Measurements from ENCODE around the gene LRMDA. TPM values are rescaled to one million over a fixed set of nuclear protein-coding genes. Genes with fewer than 3 reads are reported as not detected.

LRMDA gene
- total RNA-seq, 3 donors from 2014 or later (not counting 1 experiment from before 2014, with no cell fraction given) = 1.4 to 2.4 (median 2.1) TPM

- H3K9me3 Mint-ChIP-seq = peaks cover 0 to 2% of the 10 kb centered on the region in 2 donors
- 88% methylated on average over 6 of the region's 6 CpGs for WGBS (ENCODE audit: insufficient coverage)
- Histone ChIP-seq H3K27ac (ENCODE audit: low read length) (no peak overlapping the region), H3K36me3 (ENCODE audit: control insufficient read depth, insufficient read depth, low read length) (no peaks in the 10 kb centered on the region), H3K4me1 (ENCODE audit: control insufficient read depth, insufficient read depth, low read length) (no peaks in the 10 kb centered on the region), H3K4me3 (ENCODE audit: low read length) (no peak overlapping the region), H3K9me3 (ENCODE audit: control insufficient read depth, insufficient read depth, low read length) (no peaks in the 10 kb centered on the region), H3K27me3 (ENCODE audit: control insufficient read depth, insufficient read depth, low read length) (no peaks in the 10 kb centered on the region)
- peaks cover 5 to 39% of the 10 kb centered on the region in 2 donors for H3K27me3 Mint-ChIP-seq (ENCODE audit: low read depth in 2 of 2)
- ATAC-seq (no peak), DNase-seq (no peak)
- H3K4me3 Mint-ChIP-seq = no peak overlapping the region
- TF ChIP-seq CTCF (IDR thresholded peaks at IDR 0.05) = no peak
- intact Hi-C loops (cut with micrococcal nuclease) = no loop called here
- H3K36me3 Mint-ChIP-seq = no peaks in the 10 kb centered on the region
- H3K27ac Mint-ChIP-seq = no peak overlapping the region
- H3K4me1 Mint-ChIP-seq = no peaks in the 10 kb centered on the region
Observed at GRCh38 chr10:75658915-75659314, 227.5 kb downstream of the LRMDA start.

- H3K27me3 ChIP-seq (ENCODE audit: control insufficient read depth, insufficient read depth, low read length) = no peaks in the 10 kb centered on the region
- DNase-seq (no peak), ATAC-seq (no peak)
- Mint-ChIP-seq H3K36me3 (no peaks in the 10 kb centered on the region), H3K27me3 (ENCODE audit: low read depth in 2 of 2) (peaks cover 10 to 40% of the 10 kb centered on the region in 2 donors), H3K27ac (no peak overlapping the region), H3K9me3 (peaks cover 0 to 2% of the 10 kb centered on the region in 2 donors), H3K4me3 (no peak overlapping the region), H3K4me1 (no peaks in the 10 kb centered on the region)
- H3K4me1 ChIP-seq (ENCODE audit: control insufficient read depth, insufficient read depth, low read length) = no peaks in the 10 kb centered on the region
- H3K27ac ChIP-seq (ENCODE audit: low read length) = no peak overlapping the region
- 51% methylated on average over 7 of the region's 7 CpGs for WGBS (ENCODE audit: insufficient coverage)
- no peaks in the 10 kb centered on the region for H3K36me3 ChIP-seq (ENCODE audit: control insufficient read depth, insufficient read depth, low read length)
- H3K4me3 ChIP-seq (ENCODE audit: low read length) = no peak overlapping the region
- no peaks in the 10 kb centered on the region for H3K9me3 ChIP-seq (ENCODE audit: control insufficient read depth, insufficient read depth, low read length)
- intact Hi-C loops (cut with micrococcal nuclease) = no loop called here
- TF ChIP-seq CTCF (IDR thresholded peaks at IDR 0.05) = no peak
Observed at GRCh38 chr10:75660823-75661222, 229.4 kb downstream of the LRMDA start.

- no peaks in the 10 kb centered on the region for H3K4me1 Mint-ChIP-seq
- H3K27me3 Mint-ChIP-seq (ENCODE audit: low read depth in 2 of 2) = peaks cover 8 to 31% of the 10 kb centered on the region in 2 donors
- H3K9me3 ChIP-seq (ENCODE audit: control insufficient read depth, insufficient read depth, low read length) = no peaks in the 10 kb centered on the region
- no peaks in the 10 kb centered on the region for H3K27me3 ChIP-seq (ENCODE audit: control insufficient read depth, insufficient read depth, low read length)
- H3K4me3 Mint-ChIP-seq = no peak overlapping the region
- DNase-seq (no peak), ATAC-seq (no peak)
- 67% methylated on average over 3 of the region's 3 CpGs for WGBS (ENCODE audit: insufficient coverage)
- H3K4me1 ChIP-seq (ENCODE audit: control insufficient read depth, insufficient read depth, low read length) = no peaks in the 10 kb centered on the region
- no peaks in the 10 kb centered on the region for H3K9me3 Mint-ChIP-seq
- intact Hi-C loops (cut with micrococcal nuclease) = no loop called here
- no peaks in the 10 kb centered on the region for H3K36me3 Mint-ChIP-seq
- no peak overlapping the region for H3K27ac ChIP-seq (ENCODE audit: low read length)
- H3K4me3 ChIP-seq (ENCODE audit: low read length) = no peak overlapping the region
- no peak overlapping the region for H3K27ac Mint-ChIP-seq
- TF ChIP-seq CTCF (IDR thresholded peaks at IDR 0.05) = no peak
- H3K36me3 ChIP-seq (ENCODE audit: control insufficient read depth, insufficient read depth, low read length) = no peaks in the 10 kb centered on the region
Observed at GRCh38 chr10:75662715-75663114, 231.3 kb downstream of the LRMDA start.

- H3K36me3 Mint-ChIP-seq = no peaks in the 10 kb centered on the region
- H3K4me1 ChIP-seq (ENCODE audit: control insufficient read depth, insufficient read depth, low read length) = no peaks in the 10 kb centered on the region
- H3K4me1 Mint-ChIP-seq = no peaks in the 10 kb centered on the region
- no peak overlapping the region for H3K27ac Mint-ChIP-seq
- TF ChIP-seq CTCF (IDR thresholded peaks at IDR 0.05) = no peak
- H3K27me3 ChIP-seq (ENCODE audit: control insufficient read depth, insufficient read depth, low read length) = no peaks in the 10 kb centered on the region
- no peak for ATAC-seq
- no peaks in the 10 kb centered on the region for H3K9me3 Mint-ChIP-seq
- peaks cover 7 to 20% of the 10 kb centered on the region in 2 donors for H3K27me3 Mint-ChIP-seq (ENCODE audit: low read depth in 2 of 2)
- 89% methylated on average over 3 of the region's 3 CpGs for WGBS (ENCODE audit: insufficient coverage)
- no peaks in the 10 kb centered on the region for H3K36me3 ChIP-seq (ENCODE audit: control insufficient read depth, insufficient read depth, low read length)
- intact Hi-C loops (cut with micrococcal nuclease) = no loop called here
- no peak overlapping the region for H3K4me3 ChIP-seq (ENCODE audit: low read length)
- no peak overlapping the region for H3K4me3 Mint-ChIP-seq
- H3K27ac ChIP-seq (ENCODE audit: low read length) = no peak overlapping the region
- H3K9me3 ChIP-seq (ENCODE audit: control insufficient read depth, insufficient read depth, low read length) = no peaks in the 10 kb centered on the region
- DNase-seq = no peak
Observed at GRCh38 chr10:75663947-75664664, 232.7 kb downstream of the LRMDA start.

Data from natural killer cell (primary cell).